Measurements from ENCODE around the gene ARRB2. TPM values are rescaled to one million over a fixed set of nuclear protein-coding genes. Genes with fewer than 3 reads are reported as not detected.

ARRB2 gene
- polyA plus RNA-seq, 1 of the 3 experiments (the other 2 are of a cell fraction): 24.6 TPM

GRCh38 chr17:4742629-4743028 lies 32.2 kb downstream of the ARRB2 start:
- Histone ChIP-seq H3K4me2 (no peak overlapping the region), H3F3A (replicated peaks; ENCODE audit: insufficient read depth) (peaks cover 9% of the 10 kb centered on the region), H3K27me3 (ENCODE audit: insufficient read depth) (peaks cover 43% of the 10 kb centered on the region), H3K27ac (ENCODE audit: low read depth in 2 of 2, low read length in 1 of 2) (no peak overlapping the region), H3K9ac (no peak overlapping the region), H3K9me2 (no peaks in the 10 kb centered on the region), H3K9me3 (no peaks in the 10 kb centered on the region), H3K79me2 (ENCODE audit: insufficient read depth) (no peaks in the 10 kb centered on the region), H4K20me1 (ENCODE audit: insufficient read depth) (no peaks in the 10 kb centered on the region), H3K36me3 (replicated peaks in 1 of 2; ENCODE audit: control insufficient read depth in 1 of 2, insufficient read depth in 2 of 2, low read length in 1 of 2) (no peaks in the 10 kb centered on the region), H2AFZ (ENCODE audit: low read depth) (no peak overlapping the region), H3K4me1 (ENCODE audit: control insufficient read depth in 1 of 2, insufficient read depth in 2 of 2, low read depth in 1 of 2, low read length in 1 of 2) (peaks cover 0 to 7% of the 10 kb centered on the region in 2 experiments; a peak in 1 of 4 replicates), H3K4me3 (ENCODE audit: low read depth in 2 of 2, low read length in 1 of 2) (no peak overlapping the region)
- no peak for DNase-seq
- 75% methylated on average over 10 of the region's 10 CpGs for WGBS (ENCODE audit: low lambda C conversion rate)
- CTCF ChIA-PET: interaction anchor here (2.5 kb wide), 1 partner anchor 47 kb away, joined by 6 read pairs; no protein-coding TSS in a partner anchor
- TF ChIP-seq FOSL2 (IDR thresholded peaks at IDR 0.05; ENCODE audit: borderline replicate concordance, low read depth) (no peak), REST (IDR thresholded peaks at IDR 0.05; ENCODE audit: low read depth, low read length) (no peak), GABPA (IDR thresholded peaks at IDR 0.05; ENCODE audit: low read depth) (no peak), TCF12 (IDR thresholded peaks at IDR 0.05) (no peak), SIN3A (IDR thresholded peaks at IDR 0.05; ENCODE audit: borderline replicate concordance, low read depth, low read length) (no peak), POLR2AphosphoS5 (IDR thresholded peaks at IDR 0.05; ENCODE audit: low read depth, low read length) (no peak), USF1 (IDR thresholded peaks at IDR 0.05; ENCODE audit: borderline replicate concordance, low read depth) (no peak), IRF3 (IDR thresholded peaks at IDR 0.05; ENCODE audit: low read depth, low read length) (no peak), EZH2phosphoT487 (IDR thresholded peaks at IDR 0.05; ENCODE audit: borderline replicate concordance, low read depth) (no peak), RCOR1 (IDR thresholded peaks at IDR 0.05; ENCODE audit: low read length) (no peak), MEF2A (IDR thresholded peaks at IDR 0.05; ENCODE audit: borderline replicate concordance, low read depth) (no peak), ELF1 (IDR thresholded peaks at IDR 0.05) (no peak), ZBTB33 (IDR thresholded peaks at IDR 0.05; ENCODE audit: borderline replicate concordance, low read depth) (no peak)
- POLR2A ChIA-PET: no interaction called here

Measured in SK-N-SH (cell line).